ENCODE measurements around the gene SHISA9. TPM values are rescaled to one million over a fixed set of nuclear protein-coding genes. Genes with fewer than 3 reads are reported as not detected.

The SHISA9 gene
- total RNA-seq, result under 0.01 TPM in 1 of 2 replicates, not detected in the other

GRCh38 chr16:12901597-12902461 is at the start of gene SHISA9:
SHISA9 (plus strand) TSS chr16:12901598.

Other genes starting within 250 kb of the SHISA9 start
- 9.5 and 28.6 TPM in 2 replicates for gene CPPED1, start 97.7 kb upstream of the SHISA9 start, total RNA-seq